HG02759 (cell line): Measurements from ENCODE around the gene MUC2.
"Not testable (repeated sequence)": the region's sequence is repeated elsewhere in the genome, so short reads cannot be mapped to it uniquely, and the experiment has no call there.

Experiments used
- ATAC-seq: cut with Tn5 transposase; IDR thresholded peaks from one replicate; pipeline ENCODE4 v1.9.1; 2021; ENCODE audit warnings: mild to moderate bottlenecking, moderate library complexity; ENCODE audit not compliant: unreplicated experiment

Gene MUC2

DNA sequence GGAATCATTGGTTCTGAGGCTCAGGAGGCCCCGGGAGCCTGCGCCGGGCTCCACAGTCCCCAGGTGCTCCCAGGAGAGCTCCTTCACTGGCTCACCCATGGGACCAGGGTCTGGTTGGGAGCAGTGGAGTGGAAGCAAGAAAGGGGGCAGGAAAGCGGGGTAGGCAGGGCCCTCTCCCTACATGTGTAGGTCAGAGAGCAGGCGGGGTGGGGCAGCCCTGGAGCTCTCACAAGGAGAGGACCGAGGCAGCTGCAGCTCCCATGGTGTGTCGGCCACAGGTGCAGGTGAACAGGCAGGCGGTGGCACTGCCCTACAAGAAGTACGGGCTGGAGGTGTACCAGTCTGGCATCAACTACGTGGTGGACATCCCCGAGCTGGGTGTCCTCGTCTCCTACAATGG lies 28.3 kb downstream of the MUC2 start:
- ATAC-seq: no peak

DNA sequence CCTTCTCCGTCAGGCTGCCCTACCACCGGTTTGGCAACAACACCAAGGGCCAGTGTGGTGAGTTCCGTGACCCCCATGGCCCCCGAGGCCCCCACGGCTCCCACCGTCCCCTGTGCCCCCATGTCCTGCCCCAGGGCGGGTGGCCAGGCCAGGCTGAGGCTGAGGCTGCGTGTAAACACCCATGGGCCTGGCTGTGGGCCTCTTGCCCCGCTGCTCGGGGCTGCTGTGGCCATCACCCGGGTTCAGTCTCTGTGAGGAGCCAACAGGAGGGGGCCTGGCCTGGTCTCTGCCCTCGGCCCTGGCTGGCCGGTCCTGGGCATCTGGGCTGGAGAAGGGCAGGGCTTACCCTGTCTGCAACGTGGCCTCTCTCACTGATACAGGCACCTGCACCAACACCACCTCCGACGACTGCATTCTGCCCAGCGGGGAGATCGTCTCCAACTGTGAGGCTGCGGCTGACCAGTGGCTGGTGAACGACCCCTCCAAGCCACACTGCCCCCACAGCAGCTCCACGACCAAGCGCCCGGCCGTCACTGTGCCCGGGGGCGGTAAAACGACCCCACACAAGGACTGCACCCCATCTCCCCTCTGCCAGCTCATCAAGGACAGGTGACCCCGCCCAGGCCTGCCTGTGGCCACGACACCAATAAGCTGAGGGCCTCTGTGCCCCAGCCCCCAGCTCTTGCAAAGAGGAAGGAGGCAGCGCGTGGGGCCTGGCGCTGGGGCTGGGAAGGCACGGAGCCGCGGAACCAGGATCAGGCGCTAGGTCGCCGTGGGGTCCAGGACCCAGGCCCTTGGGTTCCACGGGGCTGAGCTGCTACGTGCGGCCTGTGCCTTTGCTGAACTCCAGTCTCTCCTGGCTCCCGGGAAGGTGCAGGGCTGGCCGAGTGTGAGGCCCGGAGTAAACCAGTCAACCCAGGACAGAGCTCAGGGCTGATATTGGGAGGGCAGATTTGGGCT lies 29.0 kb downstream of the MUC2 start:
- no peak for ATAC-seq

DNA sequence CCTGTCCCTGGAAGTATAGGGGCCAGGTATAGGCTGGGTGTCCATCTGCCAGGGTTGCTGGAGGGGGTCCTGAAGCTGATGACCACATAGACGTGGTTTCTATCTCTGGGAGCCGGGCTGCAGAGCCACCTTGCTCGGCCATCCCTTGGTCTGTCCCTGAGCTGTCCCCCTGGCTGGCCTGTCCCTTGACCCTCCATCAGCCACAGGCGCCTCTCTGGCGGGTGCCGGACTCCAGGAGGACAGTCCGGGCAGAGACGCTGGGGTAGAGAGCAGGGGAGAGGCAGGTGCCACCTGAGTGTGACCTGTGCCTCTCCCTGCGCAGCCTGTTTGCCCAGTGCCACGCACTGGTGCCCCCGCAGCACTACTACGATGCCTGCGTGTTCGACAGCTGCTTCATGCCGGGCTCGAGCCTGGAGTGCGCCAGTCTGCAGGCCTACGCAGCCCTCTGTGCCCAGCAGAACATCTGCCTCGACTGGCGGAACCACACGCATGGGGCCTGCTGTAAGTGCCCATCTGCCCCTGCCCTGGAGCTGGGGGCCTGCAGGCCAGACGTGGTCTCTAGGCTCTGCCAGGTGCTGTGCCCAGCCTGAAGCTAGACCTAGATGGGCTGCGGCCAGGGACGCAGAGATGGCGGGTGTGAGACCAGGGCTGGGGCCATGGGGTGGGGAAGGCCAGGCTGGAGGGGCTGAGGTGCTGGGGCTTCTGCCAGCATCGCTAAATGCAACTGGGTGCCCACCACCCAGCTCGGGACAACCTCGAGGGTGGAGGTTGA lies 29.9 kb downstream of the MUC2 start:
- no peak for ATAC-seq

DNA sequence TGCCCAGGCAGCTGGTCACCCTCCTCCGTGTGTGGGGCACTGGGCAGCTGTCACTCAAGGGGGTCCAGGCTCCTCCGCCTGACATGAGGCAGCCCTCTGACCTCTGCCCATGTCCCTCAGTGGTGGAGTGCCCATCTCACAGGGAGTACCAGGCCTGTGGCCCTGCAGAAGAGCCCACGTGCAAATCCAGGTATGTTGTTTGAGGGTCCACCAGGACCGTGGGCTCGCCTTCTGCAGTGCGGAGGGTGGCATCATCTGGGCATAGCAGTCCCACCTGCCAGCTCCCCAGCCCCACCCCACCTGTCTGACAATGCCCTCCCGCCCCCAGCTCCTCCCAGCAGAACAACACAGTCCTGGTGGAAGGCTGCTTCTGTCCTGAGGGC lies 30.5 kb downstream of the MUC2 start:
- no peak for ATAC-seq

DNA sequence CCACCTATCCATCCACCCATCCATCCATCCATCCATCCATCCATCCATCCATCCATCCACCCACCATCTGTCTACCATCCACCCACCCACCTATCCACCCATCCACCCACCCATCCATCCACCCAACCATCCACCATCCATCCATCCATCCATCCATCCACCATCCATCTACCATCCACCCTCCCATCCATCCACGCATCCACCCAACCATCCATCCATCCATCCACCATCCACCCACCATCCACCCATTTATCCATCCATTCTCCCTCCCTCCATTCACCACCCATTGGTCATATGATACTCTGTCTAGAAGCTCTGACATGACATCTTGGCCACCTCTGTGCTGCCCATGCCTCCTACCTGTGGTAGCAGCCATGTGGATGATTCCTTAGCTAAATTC lies 31.7 kb downstream of the MUC2 start:
- ATAC-seq: no peak

DNA sequence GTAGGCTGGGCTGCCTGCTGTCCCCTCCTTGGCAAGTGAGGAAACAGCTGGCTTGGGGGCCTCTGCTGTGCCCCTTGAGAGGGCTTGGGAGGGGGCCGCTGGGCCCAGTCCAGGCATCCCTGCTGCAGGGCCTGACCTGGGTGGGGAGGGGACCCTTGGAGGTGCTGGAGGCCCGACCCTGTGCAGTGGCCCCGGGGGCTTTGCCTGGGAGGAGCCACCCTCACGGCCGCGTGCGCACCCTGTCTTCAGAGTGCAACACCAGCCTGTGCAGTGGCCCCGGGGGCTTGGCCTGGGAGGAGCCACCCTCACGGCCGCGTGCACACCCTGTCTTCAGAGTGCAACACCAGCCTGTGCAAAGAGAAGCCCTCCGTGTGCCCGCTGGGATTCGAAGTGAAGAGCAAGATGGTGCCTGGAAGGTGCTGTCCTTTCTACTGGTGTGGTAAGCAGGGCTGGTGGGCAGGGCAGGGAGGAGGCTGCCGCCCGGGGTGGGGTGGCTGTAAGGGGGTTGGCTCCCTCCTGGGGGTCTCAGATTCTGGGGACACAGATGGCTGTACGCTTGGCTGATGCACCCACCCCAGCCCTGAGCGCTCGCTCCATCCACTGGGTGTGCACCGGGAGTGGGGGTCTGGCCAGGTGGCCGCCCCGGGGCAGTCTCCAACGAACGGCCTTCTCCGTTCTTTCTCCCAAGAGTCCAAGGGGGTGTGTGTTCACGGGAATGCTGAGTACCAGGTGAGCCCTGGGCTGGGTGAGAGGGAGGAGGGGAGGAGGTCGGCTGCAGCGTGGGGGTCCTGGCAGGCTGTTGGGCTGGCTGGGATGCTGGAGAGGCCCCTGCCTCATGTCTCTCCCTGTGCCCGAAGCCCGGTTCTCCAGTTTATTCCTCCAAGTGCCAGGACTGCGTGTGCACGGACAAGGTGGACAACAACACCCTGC lies 32.9 kb downstream of the MUC2 start:
- no peak for ATAC-seq

DNA sequence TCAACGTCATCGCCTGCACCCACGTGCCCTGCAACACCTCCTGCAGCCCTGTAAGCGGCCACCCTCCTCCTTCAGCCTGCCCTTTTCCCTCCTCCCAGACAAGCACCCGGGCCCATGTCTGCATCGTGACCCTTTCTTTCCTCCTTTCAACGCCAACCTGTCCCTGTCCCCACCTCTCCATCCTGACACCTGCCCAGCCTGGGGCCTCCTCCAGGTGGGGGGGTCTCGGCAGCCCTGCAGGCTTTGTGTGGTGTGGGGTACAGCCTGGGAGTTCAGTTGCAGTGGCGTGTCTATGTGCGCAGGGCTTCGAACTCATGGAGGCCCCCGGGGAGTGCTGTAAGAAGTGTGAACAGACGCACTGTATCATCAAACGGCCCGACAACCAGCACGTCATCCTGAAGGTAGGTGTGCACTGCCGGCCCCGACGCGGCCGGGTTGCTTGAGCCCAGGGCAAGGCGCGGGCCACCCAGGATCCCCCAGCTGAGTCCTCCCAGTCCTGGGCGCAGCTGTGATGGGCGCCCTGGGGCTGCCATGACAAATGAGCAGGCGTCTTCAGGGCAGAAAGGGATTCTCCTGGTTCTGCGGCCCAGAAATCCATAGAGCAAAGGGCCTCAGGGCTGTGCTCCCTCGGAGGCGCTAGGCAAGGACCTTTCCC lies 33.7 kb downstream of the MUC2 start:
- no peak for ATAC-seq

DNA sequence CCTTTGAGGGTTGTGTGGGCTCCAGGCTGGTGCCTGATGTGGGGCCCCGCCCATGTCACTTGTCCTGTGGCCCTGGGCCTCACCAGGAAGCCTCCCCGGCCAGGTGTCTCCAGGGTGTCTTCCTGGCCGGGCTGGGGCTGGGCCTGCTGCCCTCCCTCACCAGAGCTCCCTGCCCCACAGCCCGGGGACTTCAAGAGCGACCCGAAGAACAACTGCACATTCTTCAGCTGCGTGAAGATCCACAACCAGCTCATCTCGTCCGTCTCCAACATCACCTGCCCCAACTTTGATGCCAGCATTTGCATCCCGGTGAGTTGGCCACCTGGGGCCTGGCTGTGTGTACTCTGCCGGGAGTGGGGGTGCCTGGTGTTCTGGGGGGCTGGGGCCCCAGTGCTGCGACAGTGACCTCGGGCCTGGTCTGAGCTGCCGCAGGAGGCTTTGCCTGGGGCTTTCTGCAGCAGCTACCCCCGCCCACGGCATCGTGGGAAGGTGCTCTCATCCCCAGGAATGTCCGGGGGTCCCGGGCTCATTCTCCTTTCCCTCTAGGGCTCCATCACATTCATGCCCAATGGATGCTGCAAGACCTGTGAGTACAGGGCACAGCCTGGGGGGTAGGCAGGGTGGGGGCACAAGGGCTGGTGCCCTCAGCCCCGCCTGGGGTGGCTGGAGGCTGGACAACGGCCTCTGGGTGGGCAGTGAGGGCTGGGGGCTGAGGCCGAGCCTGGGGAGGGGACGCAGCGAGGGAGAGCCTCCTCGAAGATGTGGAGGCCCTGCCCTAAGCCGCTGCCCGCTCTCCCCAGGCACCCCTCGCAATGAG lies 34.6 kb downstream of the MUC2 start:
- ATAC-seq: no peak

DNA sequence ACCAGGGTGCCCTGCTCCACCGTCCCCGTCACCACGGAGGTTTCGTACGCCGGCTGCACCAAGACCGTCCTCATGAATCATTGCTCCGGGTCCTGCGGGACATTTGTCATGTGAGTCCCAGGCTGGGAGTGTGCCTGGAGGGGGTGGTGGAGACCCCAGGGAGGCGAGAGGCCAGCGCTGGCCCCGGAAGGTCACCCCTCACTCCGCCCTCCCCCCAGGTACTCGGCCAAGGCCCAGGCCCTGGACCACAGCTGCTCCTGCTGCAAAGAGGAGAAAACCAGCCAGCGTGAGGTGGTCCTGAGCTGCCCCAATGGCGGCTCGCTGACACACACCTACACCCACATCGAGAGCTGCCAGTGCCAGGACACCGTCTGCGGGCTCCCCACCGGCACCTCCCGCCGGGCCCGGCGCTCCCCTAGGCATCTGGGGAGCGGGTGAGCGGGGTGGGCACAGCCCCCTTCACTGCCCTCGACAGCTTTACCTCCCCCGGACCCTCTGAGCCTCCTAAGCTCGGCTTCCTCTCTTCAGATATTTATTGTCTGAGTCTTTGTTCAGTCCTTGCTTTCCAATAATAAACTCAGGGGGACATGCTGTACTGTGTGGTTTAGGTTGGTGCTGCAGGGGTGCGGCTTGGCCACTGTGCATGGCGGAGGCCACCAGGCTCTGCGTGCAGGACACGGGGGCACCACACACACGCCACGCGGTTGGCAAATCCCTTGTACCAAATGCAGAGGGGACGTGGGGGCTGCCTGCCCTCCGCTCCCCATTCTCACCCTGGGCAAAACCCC lies 35.4 kb downstream of the MUC2 start:
- no peak for ATAC-seq

DNA sequence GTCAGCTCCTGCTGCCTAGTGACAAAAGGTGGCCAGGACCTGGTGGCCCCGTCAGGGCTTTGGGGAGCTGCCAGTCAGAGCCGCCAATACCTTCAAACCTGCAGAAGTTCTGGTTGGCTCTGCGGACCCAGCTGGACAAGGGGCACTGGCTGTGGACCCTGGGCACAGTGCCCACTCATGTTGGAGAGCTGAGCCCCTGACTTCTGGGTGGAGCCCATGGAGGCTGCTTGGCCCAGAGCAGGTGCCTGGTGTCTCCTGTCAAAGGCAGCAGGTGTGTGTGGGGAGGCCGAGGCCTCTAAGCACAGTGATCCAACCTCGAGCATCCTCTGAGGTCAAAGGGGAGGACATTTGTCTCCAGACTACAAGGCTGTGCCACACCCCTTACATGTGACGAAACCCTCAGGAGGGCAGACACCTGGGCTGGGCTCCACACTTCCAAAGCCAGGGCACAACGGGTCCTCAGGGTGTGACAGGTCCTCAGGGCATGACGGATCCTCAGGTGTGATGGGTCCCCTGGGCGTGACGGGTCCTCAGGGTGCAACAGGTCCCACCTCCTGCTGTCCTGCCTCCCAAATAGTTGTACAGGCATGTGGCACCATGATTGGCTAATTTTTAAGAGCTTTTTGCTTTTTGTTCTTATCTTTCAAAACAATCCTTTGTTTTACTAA lies 37.0 kb downstream of the MUC2 start:
- ATAC-seq: no peak

DNA sequence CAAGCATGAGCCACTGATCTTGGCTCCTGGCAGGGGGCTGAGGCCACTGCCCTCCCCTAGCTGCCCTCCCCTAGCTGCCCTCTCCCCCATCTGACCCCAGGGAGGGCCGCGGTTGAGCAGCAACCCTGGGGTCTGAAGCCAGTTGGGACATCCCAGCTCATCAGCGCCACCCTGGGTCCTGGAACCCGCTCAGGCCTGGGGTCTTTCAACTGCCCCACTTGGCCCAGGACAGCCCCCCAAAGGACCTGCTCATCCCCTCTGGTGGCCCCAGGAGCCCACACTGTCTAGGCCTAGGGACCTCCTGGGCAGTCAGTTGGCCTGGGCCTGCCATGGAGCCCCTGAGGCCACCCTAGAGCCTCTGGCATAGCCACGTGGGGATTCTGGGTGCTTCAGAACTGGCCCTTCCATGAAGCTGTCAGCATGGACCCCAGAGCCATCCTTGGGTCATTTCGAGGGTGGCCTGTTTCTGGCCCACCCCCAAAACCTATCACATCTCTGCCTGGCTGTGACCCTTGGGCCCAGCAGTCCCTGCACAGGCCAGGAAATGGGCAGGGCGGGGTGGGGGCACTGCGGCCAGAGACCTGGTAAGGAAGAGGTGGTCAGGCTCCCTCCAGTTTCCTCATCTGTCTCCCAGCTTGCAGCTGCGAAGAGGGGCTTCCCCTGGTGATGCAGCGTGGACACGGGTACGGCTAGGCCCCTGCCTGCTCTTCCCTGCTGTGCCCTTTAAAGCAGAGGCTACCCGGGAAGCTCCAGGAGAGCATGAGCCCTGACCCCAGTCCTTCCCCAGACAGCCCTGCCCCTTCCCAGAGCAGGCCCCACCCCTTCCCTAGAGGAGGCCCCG lies 37.9 kb downstream of the MUC2 start:
- no peak for ATAC-seq

DNA sequence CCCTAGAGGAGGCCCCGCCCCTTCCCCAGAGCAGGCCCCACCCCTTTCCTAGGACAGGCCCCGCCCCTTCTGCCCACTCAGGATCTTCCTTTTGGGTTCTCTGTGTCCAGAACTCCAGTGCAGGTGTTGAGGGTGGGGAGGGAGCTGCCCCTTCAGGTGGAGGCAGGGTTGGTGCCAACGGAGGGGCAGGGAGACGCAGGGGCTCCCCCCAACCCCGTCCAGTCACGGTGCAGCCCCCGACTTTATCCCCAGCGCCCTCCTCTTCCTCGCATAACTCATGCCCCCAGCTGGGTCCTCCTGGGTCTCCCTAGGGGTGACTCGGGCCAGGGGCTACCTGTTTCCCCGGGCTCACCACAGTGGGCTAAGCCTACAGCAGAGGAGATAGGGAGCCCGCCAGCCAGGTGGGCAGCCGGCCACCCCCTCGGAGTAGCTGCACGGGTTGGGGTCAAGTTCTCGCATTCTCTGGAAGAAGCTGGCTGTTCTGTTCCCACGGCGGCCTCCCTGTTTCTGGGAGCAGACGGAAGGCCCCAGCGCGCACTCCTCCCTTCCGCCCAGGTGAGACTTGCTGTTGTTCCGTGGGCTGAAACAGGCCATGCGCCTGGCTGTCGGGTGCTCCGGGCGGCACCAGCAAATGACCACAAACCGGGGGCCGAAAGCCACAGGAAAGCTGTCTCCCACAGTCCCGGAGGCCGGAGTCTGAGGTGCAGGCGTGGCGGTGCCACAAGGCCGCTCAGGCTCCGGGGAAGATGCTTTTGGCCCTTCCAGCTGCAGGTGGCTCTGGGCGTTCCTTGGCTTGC lies 38.9 kb downstream of the MUC2 start:
- no peak for ATAC-seq

DNA sequence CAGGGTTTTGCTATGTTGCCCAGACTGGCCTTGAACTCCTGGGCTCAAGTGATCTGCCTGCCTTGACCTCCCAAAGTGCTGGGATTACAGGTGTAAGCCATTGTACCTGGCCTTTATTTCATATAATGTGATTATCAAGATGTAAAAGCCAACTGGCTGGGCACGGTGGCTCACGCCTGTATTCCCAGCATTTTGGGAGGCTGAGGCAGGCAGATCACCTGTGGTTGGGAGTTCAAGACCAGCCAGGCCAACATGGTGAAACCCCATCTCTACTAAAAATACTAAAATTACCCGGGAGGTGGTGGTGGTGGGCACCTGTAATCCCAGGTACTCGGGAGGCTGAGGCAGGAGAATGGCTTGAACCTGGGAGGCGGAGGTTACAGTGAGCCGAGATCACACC lies 40.6 kb downstream of the MUC2 start:
- not testable (repeated sequence) for ATAC-seq

DNA sequence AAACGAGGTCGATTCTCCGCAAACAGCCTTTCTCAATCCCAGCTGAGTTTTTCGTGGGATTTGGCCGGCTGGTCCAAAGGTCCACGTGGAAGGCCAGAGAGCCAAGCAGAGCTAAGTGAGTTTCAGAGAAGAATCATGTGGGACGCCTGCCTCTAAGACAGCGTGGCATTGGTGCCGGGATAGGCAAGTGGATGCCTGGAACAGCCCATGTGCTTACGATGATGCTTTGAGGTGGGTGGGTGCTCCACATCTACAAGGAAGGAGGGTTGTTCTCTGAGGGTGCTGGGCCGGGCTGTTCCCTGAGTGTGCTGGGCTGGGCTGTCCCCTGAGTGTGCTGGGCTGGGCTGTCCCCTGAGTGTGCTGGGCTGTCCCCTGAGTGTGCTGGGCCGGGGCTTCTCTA lies 41.4 kb downstream of the MUC2 start:
- ATAC-seq: no peak

DNA sequence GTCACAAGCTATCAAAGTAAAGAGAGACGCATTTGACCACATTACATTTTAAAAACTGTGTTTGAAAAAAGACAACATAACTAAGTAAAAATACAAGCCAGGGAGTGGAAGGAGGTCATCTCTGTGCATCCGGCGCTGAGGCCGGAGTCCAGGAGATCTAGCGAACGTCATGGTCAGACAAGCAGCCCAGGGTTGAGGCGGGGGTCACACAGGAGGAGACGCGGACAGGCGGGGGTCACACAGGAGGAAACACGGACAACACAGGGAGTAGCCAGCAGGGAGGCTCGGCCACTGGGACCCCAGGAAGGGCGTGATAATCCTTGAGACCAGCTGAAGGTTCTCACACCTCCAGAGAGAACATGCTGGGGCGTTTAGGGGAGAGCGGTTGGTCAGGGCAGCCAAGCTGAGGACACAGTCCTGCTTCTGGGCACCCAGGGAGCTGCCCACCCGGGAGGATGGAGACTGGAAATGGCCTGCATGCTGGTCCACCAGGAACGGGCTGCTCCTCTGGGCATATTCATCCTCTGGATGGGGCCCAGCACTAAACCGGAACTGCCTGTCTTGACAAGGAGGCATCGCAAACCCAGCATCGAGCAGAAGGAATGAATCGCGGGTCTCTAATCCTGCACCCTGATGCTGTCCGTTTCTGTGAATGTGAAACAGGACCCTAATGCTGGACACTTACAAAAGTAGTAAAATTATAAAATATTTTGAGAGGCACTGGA lies 42.2 kb downstream of the MUC2 start:
- ATAC-seq: no peak

DNA sequence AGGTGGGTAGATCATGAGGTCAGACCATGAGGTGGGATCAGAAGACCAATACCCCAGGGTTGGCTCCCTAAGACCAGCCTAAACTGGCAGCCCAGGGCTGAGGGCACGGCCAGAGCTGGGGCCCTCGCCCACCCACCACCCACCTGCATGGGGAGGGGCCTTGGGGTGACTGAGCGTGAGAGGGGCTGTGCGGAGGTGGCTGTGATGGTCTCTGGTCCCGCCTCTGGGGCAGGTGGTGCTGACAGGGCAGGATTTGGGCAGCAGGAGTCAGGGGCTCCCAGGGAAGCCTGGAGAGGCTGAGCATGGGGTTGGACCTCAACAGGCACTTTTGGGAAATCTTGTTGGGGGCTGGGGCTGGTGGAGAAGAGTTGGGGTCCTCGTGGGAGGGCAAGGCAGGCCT lies 43.3 kb downstream of the MUC2 start:
- no peak for ATAC-seq
